HG03095 (cell line): ENCODE data around the gene AGO4.
A peak's percentile ranks its signal among the peaks of the same experiment; 100 is the strongest.

Experiments
- ATAC-seq: cut with Tn5 transposase; IDR thresholded peaks from one replicate; pipeline ENCODE4 v1.9.1; 2021; ENCODE audit warnings: moderate library complexity; ENCODE audit not compliant: unreplicated experiment

The AGO4 gene

GRCh38 chr1:35894183-35894582, 86.4 kb downstream of the AGO4 start:
- peak; percentile 73 for ATAC-seq

GRCh38 chr1:35894656-35895055, 86.8 kb downstream of the AGO4 start:
- ATAC-seq, result no peak

- ATAC-seq, result no peak
Measured at GRCh38 chr1:35899941-35900340, 92.1 kb downstream of the AGO4 start.

- ATAC-seq, result no peak
Measured at GRCh38 chr1:35901235-35901634, 93.4 kb downstream of the AGO4 start.

- ATAC-seq, result no peak
Measured at GRCh38 chr1:35902671-35903070, 94.9 kb downstream of the AGO4 start.
